SK-N-SH (cell line): ENCODE data around the gene PGA5.

Source experiments
- ELF1 ChIP-seq: IDR thresholded peaks from 2 replicates; pipeline ENCODE4 v1.4.0; 2012
- FOSL2 ChIP-seq: IDR thresholded peaks from 2 replicates; pipeline ENCODE4 v1.4.0; 2012; ENCODE audit warnings: low read depth, mild to moderate bottlenecking, moderate library complexity, borderline replicate concordance
- GABPA ChIP-seq: IDR thresholded peaks from 2 replicates; pipeline ENCODE4 v1.4.0; 2012; ENCODE audit warnings: low read depth, mild to moderate bottlenecking
- MXI1 ChIP-seq: IDR thresholded peaks from 2 replicates; pipeline ENCODE4 v1.6.1; 2012; ENCODE audit warnings: mild to moderate bottlenecking, low read depth, low read length, improper control_type of control experiment
- NRF1 ChIP-seq: IDR thresholded peaks from 2 replicates; pipeline ENCODE4 v1.6.1; 2012; ENCODE audit warnings: low read depth, mild to moderate bottlenecking, low read length
- POLR2AphosphoS5 ChIP-seq: IDR thresholded peaks from 2 replicates; pipeline ENCODE4 v1.6.1; 2012; ENCODE audit warnings: low read depth, low read length
- RAD21 ChIP-seq: IDR thresholded peaks from 2 replicates; pipeline ENCODE4 v1.6.1; 2012; ENCODE audit warnings: mild to moderate bottlenecking, low read length
- RFX5 ChIP-seq: IDR thresholded peaks from 2 replicates; pipeline ENCODE4 v1.6.1; 2012; ENCODE audit warnings: mild to moderate bottlenecking, improper control_type of control experiment, low read length
- SIN3A ChIP-seq: IDR thresholded peaks from 2 replicates; pipeline ENCODE4 v1.6.1; 2012; ENCODE audit warnings: low read depth, mild to moderate bottlenecking, low read length, moderate library complexity, borderline replicate concordance
- TF ChIP-seq, protein P1 (sequence below): fragments of 150-350 bp; IDR thresholded peaks from 2 replicates; pipeline ENCODE4 v1.6.1; 2017; ENCODE audit warnings: antibody characterized with exemption, low read length, low read depth, borderline replicate concordance
- TF ChIP-seq, protein P2 (sequence below): fragments of 200-600 bp; sonication (generic); IDR thresholded peaks from 2 replicates; pipeline ENCODE4 v1.6.1; 2017; ENCODE audit warnings: antibody characterized with exemption, mild to moderate bottlenecking, moderate library complexity
- TF ChIP-seq, protein P3 (sequence below): IDR thresholded peaks from 2 replicates; pipeline ENCODE4 v1.4.0; 2012; ENCODE audit warnings: low read depth
- TF ChIP-seq, protein P4 (sequence below): IDR thresholded peaks from 2 replicates; pipeline ENCODE4 v1.4.0; 2012; ENCODE audit warnings: low read depth, borderline replicate concordance

DNA sequence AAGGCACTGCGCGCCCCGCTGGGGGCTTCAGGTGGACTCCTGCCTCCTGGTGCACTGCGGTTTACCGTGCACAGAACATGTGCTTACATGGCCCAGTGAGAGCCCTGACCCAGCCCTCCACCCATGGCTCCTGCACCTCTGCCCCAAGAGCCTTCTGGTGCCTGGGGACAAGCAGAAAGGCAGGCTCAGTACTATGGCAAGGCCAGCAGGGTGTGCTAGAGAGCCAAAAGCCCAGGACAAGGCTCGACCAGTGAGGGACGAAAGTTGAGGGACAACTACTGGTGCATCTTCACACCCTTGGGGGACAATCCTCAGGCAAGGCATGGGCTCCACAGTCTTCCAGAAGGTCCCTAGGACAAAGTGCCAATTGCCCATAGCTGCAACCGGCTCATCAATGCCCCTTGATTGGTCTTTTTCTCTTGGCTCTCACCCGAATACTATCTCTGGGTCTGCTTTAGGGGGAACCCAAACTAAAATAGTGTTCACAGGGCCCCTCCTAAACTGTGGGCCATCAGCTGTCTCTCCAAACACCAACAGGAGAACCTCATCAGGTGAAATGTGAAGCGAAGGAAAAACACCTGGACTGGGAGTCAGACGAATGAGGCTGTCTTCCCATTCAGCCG, 13.5 kb downstream of the PGA5 start:
- TF ChIP-seq ELF1, result no peak
- no peak for TF ChIP-seq POLR2AphosphoS5
- TF ChIP-seq, protein P1, sequence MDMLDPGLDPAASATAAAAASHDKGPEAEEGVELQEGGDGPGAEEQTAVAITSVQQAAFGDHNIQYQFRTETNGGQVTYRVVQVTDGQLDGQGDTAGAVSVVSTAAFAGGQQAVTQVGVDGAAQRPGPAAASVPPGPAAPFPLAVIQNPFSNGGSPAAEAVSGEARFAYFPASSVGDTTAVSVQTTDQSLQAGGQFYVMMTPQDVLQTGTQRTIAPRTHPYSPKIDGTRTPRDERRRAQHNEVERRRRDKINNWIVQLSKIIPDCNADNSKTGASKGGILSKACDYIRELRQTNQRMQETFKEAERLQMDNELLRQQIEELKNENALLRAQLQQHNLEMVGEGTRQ, result no peak
- TF ChIP-seq, protein P2, sequence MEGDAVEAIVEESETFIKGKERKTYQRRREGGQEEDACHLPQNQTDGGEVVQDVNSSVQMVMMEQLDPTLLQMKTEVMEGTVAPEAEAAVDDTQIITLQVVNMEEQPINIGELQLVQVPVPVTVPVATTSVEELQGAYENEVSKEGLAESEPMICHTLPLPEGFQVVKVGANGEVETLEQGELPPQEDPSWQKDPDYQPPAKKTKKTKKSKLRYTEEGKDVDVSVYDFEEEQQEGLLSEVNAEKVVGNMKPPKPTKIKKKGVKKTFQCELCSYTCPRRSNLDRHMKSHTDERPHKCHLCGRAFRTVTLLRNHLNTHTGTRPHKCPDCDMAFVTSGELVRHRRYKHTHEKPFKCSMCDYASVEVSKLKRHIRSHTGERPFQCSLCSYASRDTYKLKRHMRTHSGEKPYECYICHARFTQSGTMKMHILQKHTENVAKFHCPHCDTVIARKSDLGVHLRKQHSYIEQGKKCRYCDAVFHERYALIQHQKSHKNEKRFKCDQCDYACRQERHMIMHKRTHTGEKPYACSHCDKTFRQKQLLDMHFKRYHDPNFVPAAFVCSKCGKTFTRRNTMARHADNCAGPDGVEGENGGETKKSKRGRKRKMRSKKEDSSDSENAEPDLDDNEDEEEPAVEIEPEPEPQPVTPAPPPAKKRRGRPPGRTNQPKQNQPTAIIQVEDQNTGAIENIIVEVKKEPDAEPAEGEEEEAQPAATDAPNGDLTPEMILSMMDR, result peak; percentile 77
- no peak for TF ChIP-seq RFX5
- no peak for TF ChIP-seq NRF1
- TF ChIP-seq, protein P3, sequence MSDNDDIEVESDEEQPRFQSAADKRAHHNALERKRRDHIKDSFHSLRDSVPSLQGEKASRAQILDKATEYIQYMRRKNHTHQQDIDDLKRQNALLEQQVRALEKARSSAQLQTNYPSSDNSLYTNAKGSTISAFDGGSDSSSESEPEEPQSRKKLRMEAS, result no peak
- no peak for TF ChIP-seq GABPA
- TF ChIP-seq RAD21, result peak; percentile 75
- TF ChIP-seq, protein P4, sequence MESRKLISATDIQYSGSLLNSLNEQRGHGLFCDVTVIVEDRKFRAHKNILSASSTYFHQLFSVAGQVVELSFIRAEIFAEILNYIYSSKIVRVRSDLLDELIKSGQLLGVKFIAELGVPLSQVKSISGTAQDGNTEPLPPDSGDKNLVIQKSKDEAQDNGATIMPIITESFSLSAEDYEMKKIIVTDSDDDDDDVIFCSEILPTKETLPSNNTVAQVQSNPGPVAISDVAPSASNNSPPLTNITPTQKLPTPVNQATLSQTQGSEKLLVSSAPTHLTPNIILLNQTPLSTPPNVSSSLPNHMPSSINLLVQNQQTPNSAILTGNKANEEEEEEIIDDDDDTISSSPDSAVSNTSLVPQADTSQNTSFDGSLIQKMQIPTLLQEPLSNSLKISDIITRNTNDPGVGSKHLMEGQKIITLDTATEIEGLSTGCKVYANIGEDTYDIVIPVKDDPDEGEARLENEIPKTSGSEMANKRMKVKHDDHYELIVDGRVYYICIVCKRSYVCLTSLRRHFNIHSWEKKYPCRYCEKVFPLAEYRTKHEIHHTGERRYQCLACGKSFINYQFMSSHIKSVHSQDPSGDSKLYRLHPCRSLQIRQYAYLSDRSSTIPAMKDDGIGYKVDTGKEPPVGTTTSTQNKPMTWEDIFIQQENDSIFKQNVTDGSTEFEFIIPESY, result no peak
- no peak for TF ChIP-seq FOSL2
- no peak for TF ChIP-seq MXI1
- no peak for TF ChIP-seq SIN3A
